NT2/D1 (cell line): ENCODE data around the gene ELP2.

Experiments used
- SUZ12 ChIP-seq: IDR thresholded peaks from 2 replicates; pipeline ENCODE4 v1.6.1; 2011; ENCODE audit not compliant: insufficient read length, insufficient read depth; ENCODE audit errors: extremely low read depth
- ZNF274 ChIP-seq: IDR thresholded peaks from 2 replicates; pipeline ENCODE4 v1.6.1; 2011; ENCODE audit warnings: mild to moderate bottlenecking, low read depth, low read length

DNA sequence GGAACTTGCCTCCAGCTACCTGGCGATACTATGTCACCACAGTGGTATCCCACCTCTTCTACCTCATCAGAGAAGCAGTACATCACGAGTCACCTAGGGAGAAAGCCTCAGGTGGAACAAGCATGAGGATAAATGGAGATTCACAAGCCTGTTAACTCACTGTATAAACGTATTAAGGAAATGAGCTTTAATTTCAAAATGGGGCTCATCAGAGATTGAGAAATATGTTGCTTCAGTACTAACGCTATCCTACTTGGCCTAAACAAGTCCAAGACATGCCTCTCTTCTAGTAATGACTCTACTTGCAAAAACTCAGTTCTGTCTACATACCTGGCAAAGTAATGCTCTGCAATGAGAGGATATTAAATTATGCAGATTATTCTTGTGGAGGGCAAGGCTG is 4.9 kb upstream of the ELP2 start:
- TF ChIP-seq SUZ12, result no peak
- no peak for TF ChIP-seq ZNF274
